ENCODE data around the gene C14orf180.

- TF ChIP-seq, protein P1, sequence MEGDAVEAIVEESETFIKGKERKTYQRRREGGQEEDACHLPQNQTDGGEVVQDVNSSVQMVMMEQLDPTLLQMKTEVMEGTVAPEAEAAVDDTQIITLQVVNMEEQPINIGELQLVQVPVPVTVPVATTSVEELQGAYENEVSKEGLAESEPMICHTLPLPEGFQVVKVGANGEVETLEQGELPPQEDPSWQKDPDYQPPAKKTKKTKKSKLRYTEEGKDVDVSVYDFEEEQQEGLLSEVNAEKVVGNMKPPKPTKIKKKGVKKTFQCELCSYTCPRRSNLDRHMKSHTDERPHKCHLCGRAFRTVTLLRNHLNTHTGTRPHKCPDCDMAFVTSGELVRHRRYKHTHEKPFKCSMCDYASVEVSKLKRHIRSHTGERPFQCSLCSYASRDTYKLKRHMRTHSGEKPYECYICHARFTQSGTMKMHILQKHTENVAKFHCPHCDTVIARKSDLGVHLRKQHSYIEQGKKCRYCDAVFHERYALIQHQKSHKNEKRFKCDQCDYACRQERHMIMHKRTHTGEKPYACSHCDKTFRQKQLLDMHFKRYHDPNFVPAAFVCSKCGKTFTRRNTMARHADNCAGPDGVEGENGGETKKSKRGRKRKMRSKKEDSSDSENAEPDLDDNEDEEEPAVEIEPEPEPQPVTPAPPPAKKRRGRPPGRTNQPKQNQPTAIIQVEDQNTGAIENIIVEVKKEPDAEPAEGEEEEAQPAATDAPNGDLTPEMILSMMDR (conservative IDR thresholded peaks at IDR 0.05) = no peak
- TF ChIP-seq ZFX (IDR thresholded peaks at IDR 0.05) = no peak
Observed at GRCh38 chr14:104611881-104612280, 32.3 kb downstream of the C14orf180 start.
